Activated CD8-positive, alpha-beta T cell treated with anti-CD3 and anti-CD28 coated beads, Interleukin-2, amount 10 ng/mL, durations not matched to agents 7 days and 5 days (primary cell): ENCODE results near the gene TESK1. TPM values are rescaled to one million over a fixed set of nuclear protein-coding genes. Genes with fewer than 3 reads are reported as not detected.

Experiments
- ATAC-seq: fragments of 150-1000 bp; cut with Tn5 transposase; one replicate; pipeline ENCODE4 v1.10.0; 2021; ENCODE audit warnings: moderate library complexity
- CTCF ChIA-PET: fragments of 350-600 bp; sonication (Branson Sonifier 250); formaldehyde crosslinking; loops from one replicate; lab custom pipeline; 2021; ENCODE audit warnings: antibody characterized with exemption; lab: Charles Lee
- POLR2A ChIA-PET: fragments of 350-600 bp; sonication (Branson Sonifier 250); formaldehyde crosslinking; loops from one replicate; lab custom pipeline; 2021; ENCODE audit warnings: antibody characterized with exemption; lab: Charles Lee
- DNase-seq: peaks from one replicate; pipeline ENCODE4 v3.0.0-alpha.2; 2020
- H3K27ac Mint-ChIP-seq: one replicate; pipeline ENCODE4 v1.8.0; 2021; ENCODE audit warnings: mild to moderate bottlenecking, mixed read lengths
- H3K27me3 Mint-ChIP-seq: one replicate; pipeline ENCODE4 v1.8.0; 2021; ENCODE audit warnings: low read depth, mixed read lengths
- H3K36me3 Mint-ChIP-seq: one replicate; pipeline ENCODE4 v1.8.0; 2021; ENCODE audit warnings: low read depth, mixed read lengths
- H3K4me1 Mint-ChIP-seq: one replicate; pipeline ENCODE4 v1.8.0; 2021; ENCODE audit warnings: low read depth, mixed read lengths
- H3K4me3 Mint-ChIP-seq: one replicate; pipeline ENCODE4 v1.8.0; 2021; ENCODE audit warnings: mild to moderate bottlenecking, mixed read lengths
- H3K9me3 Mint-ChIP-seq: one replicate; pipeline ENCODE4 v1.8.0; 2022; ENCODE audit warnings: mixed read lengths; ENCODE audit not compliant: insufficient read depth
- total RNA-seq, 2 experiments: library from RNA; stranded (reverse); gene quantifications; one replicate each; pipeline ENCODE4 v1.2.3, GENCODE V29; 2021

The TESK1 gene
- total RNA-seq, 2 experiments from 2014 or later, result 41.6 to 47.1 TPM

DNA sequence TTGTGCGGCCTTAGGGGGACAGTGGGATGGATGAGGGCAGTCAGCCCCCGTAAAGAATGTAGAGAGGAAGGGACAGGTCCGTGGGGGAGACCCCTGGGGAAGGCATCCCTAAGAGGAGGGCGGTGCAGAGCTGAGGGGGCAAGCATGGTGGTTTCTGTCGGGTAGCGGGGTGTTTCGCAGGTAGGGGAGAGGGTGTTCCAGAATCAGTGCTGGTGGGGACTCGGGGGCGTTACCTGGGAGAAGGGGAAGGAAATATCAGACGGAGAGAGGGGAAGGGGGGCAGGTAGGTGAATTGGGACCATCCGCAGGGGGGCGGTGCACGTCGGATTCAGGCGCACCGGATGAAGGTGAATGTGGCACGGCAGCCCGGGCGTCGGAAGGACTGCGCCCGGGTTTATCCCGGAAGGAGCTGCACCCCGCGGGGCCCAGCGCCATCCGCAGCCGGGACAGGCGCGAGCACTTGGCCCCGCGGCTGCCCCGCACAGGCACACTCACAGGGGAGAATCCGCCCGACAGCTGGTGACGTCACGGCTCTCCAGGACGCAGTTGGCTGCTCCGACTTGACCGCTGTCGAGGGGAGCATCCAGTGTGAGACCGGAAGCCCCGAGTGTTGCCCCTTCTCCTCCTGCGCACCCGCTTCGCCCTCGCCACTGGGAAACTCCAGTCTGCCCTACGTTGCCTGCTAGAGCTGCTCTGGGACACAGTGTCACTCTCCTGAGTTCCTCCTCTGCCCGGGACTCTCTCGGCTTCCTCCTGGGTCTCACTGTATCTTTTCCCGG lies 11.8 kb downstream of the TESK1 start:
- Mint-ChIP-seq H3K27ac (peak overlapping the region; percentile 92), H3K4me1 (peaks cover 62% of the 10 kb centered on the region), H3K27me3 (no peaks in the 10 kb centered on the region)

DNA sequence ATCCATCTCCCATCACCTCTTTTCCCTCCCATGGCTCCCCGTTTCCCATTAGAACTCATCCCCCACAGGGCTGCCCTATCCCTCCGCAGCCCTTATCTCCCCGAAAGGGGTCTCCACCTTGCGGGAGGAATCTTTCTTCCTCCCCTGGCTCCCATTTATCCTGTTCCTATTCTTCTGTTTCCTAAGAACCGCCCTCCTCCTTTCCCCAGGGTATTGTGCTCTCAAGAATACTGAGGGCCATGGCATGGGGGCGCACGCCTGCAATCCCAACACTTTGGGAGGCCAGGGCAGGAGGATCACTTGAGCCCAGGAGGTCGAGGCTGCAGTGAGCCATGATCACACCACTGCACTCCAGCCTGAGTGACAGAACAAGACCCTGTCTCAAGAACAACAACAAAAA lies 12.5 kb downstream of the TESK1 start:
- ATAC-seq (no peak), DNase-seq (no peak)
- Mint-ChIP-seq H3K36me3 (peaks cover 5% of the 10 kb centered on the region), H3K9me3 (no peaks in the 10 kb centered on the region), H3K27me3 (no peaks in the 10 kb centered on the region), H3K27ac (peak overlapping the region; percentile 92), H3K4me3 (peak overlapping the region; percentile 79), H3K4me1 (peaks cover 66% of the 10 kb centered on the region)
- ChIA-PET POLR2A (interaction anchor here (1.3 to 8.8 kb wide), 5 partner anchors 21 to 41 kb away, joined by 4 to 122 read pairs (median 5); partner anchors contain the start of genes CCDC107, RMRP and SIT1), CTCF (interaction anchor here (0.7 to 11.8 kb wide), 18 partner anchors 8 to 285 kb away, joined by 3 to 272 read pairs (median 6); partner anchors contain the start of genes ARHGEF39, CCDC107, CREB3 and GBA2)

More for the DNA sequence above, 11.8 kb downstream of the TESK1 start:
- CTCF ChIA-PET, result interaction anchor here (0.7 to 11.8 kb wide), 18 partner anchors 8 to 286 kb away, joined by 3 to 272 read pairs (median 6); partner anchors contain the start of genes ARHGEF39, CCDC107, CREB3 and GBA2
- Mint-ChIP-seq H3K4me3 (peak overlapping the region; percentile 79), H3K9me3 (no peaks in the 10 kb centered on the region), H3K36me3 (peaks cover 9% of the 10 kb centered on the region)
- DNase-seq (peak; percentile 78), ATAC-seq (peak; percentile 65)
- POLR2A ChIA-PET, result interaction anchor here (1.2 to 8.8 kb wide), 6 partner anchors 21 to 514 kb away, joined by 4 to 122 read pairs (median 5); partner anchors contain the start of genes CCDC107, RMRP, SIT1 and STOML2

DNA sequence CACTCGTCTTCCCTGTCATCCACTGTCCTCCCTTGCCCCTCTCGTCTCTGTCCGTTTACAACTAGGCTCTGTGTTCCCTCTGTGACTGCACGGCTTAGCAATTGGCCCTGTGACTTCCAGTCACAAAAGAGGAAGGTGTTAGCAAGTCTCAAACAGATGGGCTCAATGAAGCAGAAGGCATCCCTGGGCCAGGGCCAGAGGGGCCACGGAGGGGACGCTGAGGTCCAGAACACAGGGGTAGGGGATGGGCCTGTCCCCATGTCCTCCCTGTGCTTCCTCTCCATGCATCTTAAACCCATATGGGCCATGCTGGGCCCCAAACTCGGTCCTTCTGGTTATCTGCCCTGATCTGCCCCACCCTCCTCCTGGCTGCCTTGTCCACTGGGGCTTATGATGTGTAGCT lies 13.3 kb downstream of the TESK1 start, which contains the start of gene CD72:
Gene CD72 (minus strand): TSS at position 89 of the 403 bp plus-strand sequence. CDS start 110 bp downstream, outside the sequence.
- CTCF ChIA-PET, result interaction anchor here (1.2 to 11.8 kb wide), 8 partner anchors 10 to 109 kb away, joined by 3 to 272 read pairs (median 25); partner anchors contain the start of genes ARHGEF39, CCDC107, RMRP and SIT1
- H3K4me1 Mint-ChIP-seq, result peaks cover 66% of the 10 kb centered on the region
- H3K36me3 Mint-ChIP-seq, result peaks cover 4% of the 10 kb centered on the region
- ATAC-seq (no peak), DNase-seq (no peak)
- POLR2A ChIA-PET, result interaction anchor here (1.0 to 8.8 kb wide), 3 partner anchors 15 to 30 kb away, joined by 3 to 122 read pairs (median 4); partner anchors contain the start of gene SIT1
- peak within 1 kb of the TSS; percentile 79 for H3K4me3 Mint-ChIP-seq
- no peaks in the 10 kb centered on the region for H3K27me3 Mint-ChIP-seq
- H3K9me3 Mint-ChIP-seq, result no peaks in the 10 kb centered on the region
- peak within 1 kb of the TSS; percentile 92 for H3K27ac Mint-ChIP-seq

DNA sequence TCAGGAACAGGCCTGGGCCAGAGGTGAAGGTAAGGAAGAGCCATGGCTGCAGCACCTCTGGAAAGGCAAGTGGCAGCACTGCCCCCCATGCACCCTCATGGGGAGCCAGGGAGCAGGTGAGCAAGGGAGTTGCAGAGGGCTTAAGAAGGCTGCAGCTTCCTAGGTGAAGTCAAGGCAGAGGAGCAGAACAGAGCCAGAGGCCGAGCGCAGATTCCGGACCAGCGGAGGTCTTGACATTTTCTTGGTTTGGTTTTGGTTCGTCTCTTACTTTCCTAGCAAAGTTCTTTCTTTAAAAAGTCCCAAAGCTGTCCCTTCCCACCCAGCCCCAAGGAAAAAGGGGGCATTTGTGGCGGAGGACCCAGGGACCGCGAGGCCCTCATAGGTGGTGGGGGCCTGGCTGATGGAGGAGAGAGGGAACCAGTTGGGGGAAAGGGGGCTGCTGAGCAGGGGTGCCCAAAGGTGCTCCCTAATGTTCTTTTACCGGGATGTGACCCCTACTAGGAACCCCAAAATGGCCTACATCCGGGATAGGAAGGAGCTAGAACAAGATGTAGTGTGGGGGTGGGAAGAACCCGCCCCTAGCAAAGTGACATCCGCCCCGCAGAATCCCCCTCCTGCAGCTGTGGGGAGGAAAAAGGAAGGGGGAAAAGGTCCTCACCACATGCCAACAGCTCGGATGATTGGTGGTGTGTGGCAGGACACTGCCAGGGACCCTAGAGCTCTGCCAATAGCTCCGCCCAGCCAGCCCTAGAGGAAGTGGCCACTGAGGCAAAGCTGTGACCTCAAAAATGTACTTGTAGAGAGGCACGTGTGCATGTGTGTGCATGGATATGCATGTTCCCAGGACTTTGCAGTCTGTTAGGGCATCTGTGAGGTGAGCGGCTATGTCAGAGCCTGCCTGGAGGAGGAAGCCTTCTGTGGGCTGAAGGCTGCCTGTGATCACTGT lies 14.1 kb downstream of the TESK1 start:
- POLR2A ChIA-PET, result interaction anchor here (0.6 to 8.8 kb wide), 12 partner anchors 14 to 193 kb away, joined by 3 to 122 read pairs (median 4); partner anchors contain the start of genes ARHGEF39, CCDC107, GBA2 and RGP1
- peak overlapping the region; percentile 79 for H3K4me3 Mint-ChIP-seq

GRCh38 chr9:35619800-35620158 lies 14.7 kb downstream of the TESK1 start:
- Mint-ChIP-seq H3K9me3 (no peaks in the 10 kb centered on the region), H3K4me1 (peaks cover 66% of the 10 kb centered on the region), H3K36me3 (peaks cover 2% of the 10 kb centered on the region), H3K4me3 (peak overlapping the region; percentile 79), H3K27ac (peak overlapping the region; percentile 92), H3K27me3 (no peaks in the 10 kb centered on the region)
- DNase-seq, result no peak
- ChIA-PET POLR2A (interaction anchor here (0.6 to 8.8 kb wide), 11 partner anchors 15 to 192 kb away, joined by 3 to 122 read pairs (median 4); partner anchors contain the start of genes ARHGEF39, CCDC107, GBA2 and RGP1), CTCF (interaction anchor here (0.8 to 11.8 kb wide), 16 partner anchors 9 to 170 kb away, joined by 3 to 272 read pairs (median 10); partner anchors contain the start of genes ARHGEF39, CCDC107, RMRP and SIT1)
- ATAC-seq, result peak; percentile 37

More for the DNA sequence above, 14.1 kb downstream of the TESK1 start:
- CTCF ChIA-PET, result interaction anchor here (0.8 to 11.8 kb wide), 14 partner anchors 8 to 171 kb away, joined by 3 to 272 read pairs (median 10); partner anchors contain the start of genes ARHGEF39, CCDC107, RMRP and SIT1
- Mint-ChIP-seq H3K27me3 (no peaks in the 10 kb centered on the region), H3K36me3 (peaks cover 4% of the 10 kb centered on the region), H3K9me3 (no peaks in the 10 kb centered on the region), H3K27ac (peak overlapping the region; percentile 92), H3K4me1 (peaks cover 66% of the 10 kb centered on the region)
- DNase-seq (peak; percentile 89), ATAC-seq (peak; percentile 71)

- no peaks in the 10 kb centered on the region for H3K27me3 Mint-ChIP-seq
- DNase-seq, result no peak
- peaks cover 16% of the 10 kb centered on the region for H3K4me1 Mint-ChIP-seq
- ATAC-seq, result no peak
- no peaks in the 10 kb centered on the region for H3K36me3 Mint-ChIP-seq
- H3K27ac Mint-ChIP-seq, result no peak overlapping the region
- no peak overlapping the region for H3K4me3 Mint-ChIP-seq
- no peaks in the 10 kb centered on the region for H3K9me3 Mint-ChIP-seq
- POLR2A ChIA-PET, result no interaction called here
- CTCF ChIA-PET, result interaction anchor here (8.2 kb wide), 1 partner anchor 19 kb away, joined by 33 read pairs; no protein-coding TSS in a partner anchor
Observed at GRCh38 chr9:35627575-35627974, 22.5 kb downstream of the TESK1 start.

DNA sequence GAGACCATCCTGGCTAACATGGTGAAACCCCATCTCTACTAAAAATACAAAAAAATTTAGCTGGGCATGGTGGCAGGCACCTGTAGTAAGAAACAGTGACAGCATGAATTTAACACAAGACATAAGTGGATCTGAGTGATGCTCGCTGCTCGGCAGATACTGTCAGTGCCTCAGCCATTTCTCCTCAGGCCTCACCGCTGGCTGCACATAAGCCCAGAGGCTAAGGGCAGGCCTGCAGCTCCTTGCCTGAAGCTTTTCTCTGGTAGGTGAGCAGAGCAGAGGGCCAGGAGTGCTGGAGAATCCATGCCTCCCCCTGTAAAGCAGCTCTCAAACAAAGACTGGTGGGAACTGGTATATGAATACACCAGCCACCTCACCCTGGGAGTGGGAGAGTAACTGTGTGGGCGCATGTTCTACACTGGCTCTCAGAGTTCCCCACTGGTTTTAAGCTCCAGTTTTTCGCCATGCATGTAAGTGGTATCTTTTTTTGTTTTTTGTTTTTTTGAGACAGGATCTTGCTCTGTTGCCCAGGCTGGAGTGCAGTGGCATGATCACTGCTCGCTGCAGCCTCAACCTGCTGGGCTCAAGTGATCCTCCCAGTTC lies 23.4 kb downstream of the TESK1 start:
- Mint-ChIP-seq H3K27me3 (no peaks in the 10 kb centered on the region), H3K27ac (no peak overlapping the region), H3K36me3 (no peaks in the 10 kb centered on the region), H3K9me3 (no peaks in the 10 kb centered on the region), H3K4me1 (peaks cover 16% of the 10 kb centered on the region), H3K4me3 (no peak overlapping the region)
- DNase-seq, result no peak
- no peak for ATAC-seq
- CTCF ChIA-PET, result interaction anchor here (1.0 to 8.2 kb wide), 7 partner anchors 9 to 107 kb away, joined by 3 to 33 read pairs (median 11); partner anchors contain the start of genes CCDC107 and RMRP
- POLR2A ChIA-PET, result no interaction called here

DNA sequence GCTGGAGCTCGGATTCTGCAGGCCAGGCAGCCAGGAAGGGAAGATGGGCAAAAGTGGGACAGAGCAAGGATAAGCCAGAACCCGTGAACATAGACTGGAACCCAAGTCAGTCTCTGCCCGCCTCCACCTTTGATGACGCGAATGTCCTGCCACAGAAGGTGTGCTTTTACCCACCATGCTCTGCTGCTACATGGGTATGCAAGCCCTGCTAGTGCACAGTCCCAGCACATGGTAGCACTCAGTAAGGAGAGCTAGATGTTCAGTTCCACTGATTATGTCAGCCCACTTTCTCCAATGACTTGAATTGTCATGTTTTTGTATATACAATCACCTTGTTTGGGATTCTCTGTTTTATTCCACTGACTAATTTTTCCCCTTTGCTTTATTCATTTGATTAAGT lies 24.5 kb downstream of the TESK1 start:
- Mint-ChIP-seq H3K4me1 (peaks cover 16% of the 10 kb centered on the region), H3K27me3 (no peaks in the 10 kb centered on the region)

GRCh38 chr9:35635730-35636129 lies 30.7 kb downstream of the TESK1 start:
- CTCF ChIA-PET, result interaction anchor here (0.9 to 2.3 kb wide), 4 partner anchors 11 to 24 kb away, joined by 4 to 10 read pairs (median 8); partner anchors contain the start of genes CCDC107 and RMRP
- POLR2A ChIA-PET, result interaction anchor here (1.3 kb wide), 1 partner anchor 17 kb away, joined by 3 read pairs; no protein-coding TSS in a partner anchor
- Mint-ChIP-seq H3K4me1 (peaks cover 50% of the 10 kb centered on the region), H3K27me3 (no peaks in the 10 kb centered on the region), H3K36me3 (peaks cover 18% of the 10 kb centered on the region), H3K27ac (no peak overlapping the region), H3K4me3 (no peak overlapping the region), H3K9me3 (no peaks in the 10 kb centered on the region)
- DNase-seq, result no peak
- no peak for ATAC-seq

More for the DNA sequence above, 24.5 kb downstream of the TESK1 start:
- Mint-ChIP-seq H3K4me3 (no peak overlapping the region), H3K9me3 (no peaks in the 10 kb centered on the region), H3K27ac (no peak overlapping the region), H3K36me3 (no peaks in the 10 kb centered on the region)
- POLR2A ChIA-PET, result no interaction called here
- CTCF ChIA-PET, result interaction anchor here (1.0 to 8.2 kb wide), 7 partner anchors 10 to 29 kb away, joined by 3 to 33 read pairs (median 11); partner anchors contain the start of genes CCDC107 and RMRP
- ATAC-seq (peak; percentile 47), DNase-seq (no peak)
